RWPE1 (cell line): ENCODE measurements around the gene EIF3A.
"Not testable (repeated sequence)": the region's sequence is repeated elsewhere in the genome, so short reads cannot be mapped to it uniquely, and the experiment has no call there.

ENCODE experiments used
- CTCF ChIA-PET: fragments of 350-600 bp; sonication (Branson Sonifier 250); formaldehyde crosslinking; extraction: SDS; loops from one replicate; lab custom pipeline; 2021; lab: Yijun Ruan, JAX
- POLR2A ChIA-PET: fragments of 400-600 bp; formaldehyde crosslinking; extraction: SDS; loops from one replicate; lab custom pipeline; 2020; ENCODE audit warnings: antibody characterized with exemption; ENCODE audit not compliant: low non-redundant PET; lab: Yijun Ruan, JAX
- DNase-seq: peaks from one replicate; pipeline ENCODE4 v3.0.0; 2012; ENCODE audit warnings: low spot score
- H3K27ac ChIP-seq: fragments of 450-650 bp; 2 replicates; pipeline ENCODE4 v1.5.1; 2017
- CTCF ChIP-seq: fragments of 450-650 bp; conservative IDR thresholded peaks from 2 replicates; pipeline ENCODE4 v1.5.1; 2017; ENCODE audit warnings: low read depth, mild to moderate bottlenecking

EIF3A gene

GRCh38 chr10:119029613-119030420 is 50.8 kb downstream of the EIF3A start, which contains the start of gene NANOS1:
Gene NANOS1, plus strand, starts transcription at chr10:119029714. Its CDS starts 88 bp downstream, at chr10:119029802.
- ChIA-PET POLR2A (interaction anchor here (0.5 to 1.5 kb wide), 7 partner anchors 23 to 198 kb away, joined by 3 to 6 read pairs (median 3); no protein-coding TSS in a partner anchor), CTCF (interaction anchor here (0.6 to 1.0 kb wide), 4 partner anchors 87 to 460 kb away, joined by 3 to 5 read pairs (median 4); no protein-coding TSS in a partner anchor)
- TF ChIP-seq CTCF: no peak; the same call in 1 of the 2 replicates
- DNase-seq: no peak
- peak within 1 kb of the TSS; percentile 77 for H3K27ac ChIP-seq

- DNase-seq: peak; percentile 94
- peak overlapping the region; percentile 77 for H3K27ac ChIP-seq
- POLR2A ChIA-PET: interaction anchor here (1.4 kb wide), 1 partner anchor 80 kb away, joined by 3 read pairs; no protein-coding TSS in a partner anchor
- CTCF ChIA-PET: interaction anchor here (0.5 to 1.0 kb wide), 4 partner anchors 57 to 459 kb away, joined by 3 to 5 read pairs (median 3); no protein-coding TSS in a partner anchor
- peak; percentile 28 for TF ChIP-seq CTCF
Measured at GRCh38 chr10:119028900-119029612, 51.6 kb downstream of the EIF3A start.

DNA sequence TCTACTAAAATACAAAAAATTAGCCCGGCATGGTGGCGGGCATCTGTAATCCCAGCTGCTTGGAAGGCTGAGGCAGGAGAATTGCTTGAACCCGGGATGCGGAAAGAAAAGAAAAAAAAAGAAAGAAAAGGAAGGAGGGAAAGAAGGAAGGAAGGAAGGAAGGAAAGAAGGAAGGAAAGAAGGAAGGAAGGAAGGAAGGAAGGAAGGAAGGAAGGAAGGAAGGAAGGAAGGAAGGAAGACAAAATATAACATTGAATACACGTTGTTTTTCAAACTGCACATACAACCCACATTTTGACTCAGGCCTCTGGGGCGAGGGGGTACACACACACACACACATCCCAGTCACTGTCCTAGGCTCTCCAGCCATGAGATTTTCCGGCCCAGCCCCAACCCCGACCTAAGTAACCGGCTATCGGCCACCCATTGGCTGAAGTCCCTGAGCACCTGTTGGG is 52.1 kb downstream of the EIF3A start:
- CTCF ChIA-PET: interaction anchor here (0.5 to 0.6 kb wide), 2 partner anchors 57 to 84 kb away, joined by 3 read pairs; no protein-coding TSS in a partner anchor
- peak overlapping the region; percentile 77 for H3K27ac ChIP-seq
- POLR2A ChIA-PET, DNase-seq: not testable (repeated sequence)

GRCh38 chr10:119026301-119027110 is 54.1 kb downstream of the EIF3A start:
- DNase-seq: no peak
- no peak for TF ChIP-seq CTCF
- CTCF ChIA-PET: interaction anchor here (0.6 kb wide), 1 partner anchor 364 kb away, joined by 3 read pairs; no protein-coding TSS in a partner anchor
- H3K27ac ChIP-seq: peak overlapping the region; percentile 76
- POLR2A ChIA-PET: no interaction called here

- POLR2A ChIA-PET: no interaction called here
- no peak for TF ChIP-seq CTCF
- CTCF ChIA-PET: no interaction called here
- peak overlapping the region; percentile 76 for H3K27ac ChIP-seq
- DNase-seq: no peak
Measured at GRCh38 chr10:119025776-119026175, 54.8 kb downstream of the EIF3A start.

- peak overlapping the region; percentile 76 for H3K27ac ChIP-seq
- peak; percentile 76 for DNase-seq
- POLR2A ChIA-PET: no interaction called here
- CTCF ChIA-PET: interaction anchor here (1.1 kb wide), 1 partner anchor 22 kb away, joined by 3 read pairs; no protein-coding TSS in a partner anchor
- TF ChIP-seq CTCF: no peak
Measured at GRCh38 chr10:119025336-119025735, 55.3 kb downstream of the EIF3A start.
